ENCODE results near the gene MYO1E.

Gene MYO1E

GRCh38 chr15:59373215-59373614 lies 544 bp upstream of the MYO1E start:
- FAIRE-seq, result no peak
- TF ChIP-seq POLR2A (IDR thresholded peaks at IDR 0.05; ENCODE audit: low read depth, low read length), result no peak
- DNase-seq (ENCODE audit: insufficient read length, low spot score), result no peak

DNA sequence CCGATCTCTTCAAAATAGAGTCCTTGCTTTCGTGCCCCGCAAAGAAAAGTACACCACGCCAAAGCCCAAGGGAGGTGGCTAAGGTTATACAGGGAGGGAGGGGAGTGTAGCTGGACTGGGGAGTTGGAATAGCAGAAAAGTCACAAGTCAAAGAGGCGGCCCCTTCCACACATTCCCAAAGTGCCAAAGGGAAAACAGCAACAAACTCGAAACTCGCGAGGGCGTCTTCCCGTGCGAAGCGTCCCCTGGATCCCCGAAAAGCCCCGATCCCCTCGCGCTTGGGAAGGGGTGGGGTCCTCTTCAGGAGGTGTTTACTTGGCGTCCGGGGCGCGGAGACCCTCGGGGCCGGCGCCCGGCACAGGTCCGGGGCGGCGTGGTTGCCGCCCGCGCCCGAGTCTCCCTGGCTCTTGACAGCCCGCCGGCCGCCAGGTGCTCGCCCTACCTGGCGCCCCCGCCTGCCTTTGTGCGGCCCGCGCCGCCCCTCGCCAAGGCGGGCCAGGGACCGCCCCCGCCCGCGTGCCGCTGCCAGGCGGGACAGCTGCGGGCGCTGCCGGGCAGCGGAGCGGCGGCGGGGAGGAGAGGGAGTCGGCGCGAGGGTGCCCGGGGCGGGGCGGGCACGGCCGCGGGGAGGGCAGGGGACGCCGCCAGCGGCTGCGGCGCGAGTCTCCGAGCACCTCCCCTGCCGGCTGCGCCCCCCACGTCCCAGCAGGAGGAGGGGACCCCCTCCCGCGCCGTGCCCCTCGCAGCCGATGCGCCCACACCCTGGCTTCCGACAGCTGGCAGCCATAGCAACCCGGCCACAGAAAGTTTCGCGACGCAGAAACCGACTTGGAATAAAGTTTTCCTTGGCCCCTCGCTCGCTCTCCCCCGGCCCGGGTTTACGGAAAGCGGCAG lies 966 bp downstream of the MYO1E start:
- DNase-seq (ENCODE audit: insufficient read length, low spot score), result no peak
- 0 out of 2 replicates have a peak, but pooled peaks have one; percentile 5 for TF ChIP-seq POLR2A (IDR thresholded peaks at IDR 0.05; ENCODE audit: low read depth, low read length)
- no peak for FAIRE-seq

- no peak for TF ChIP-seq POLR2A (IDR thresholded peaks at IDR 0.05; ENCODE audit: low read depth, low read length)
- FAIRE-seq, result no peak
- no peak for DNase-seq (ENCODE audit: insufficient read length, low spot score)
These were observed 3.1 kb downstream of the MYO1E start for GRCh38 chr15:59369597-59369996.

DNA sequence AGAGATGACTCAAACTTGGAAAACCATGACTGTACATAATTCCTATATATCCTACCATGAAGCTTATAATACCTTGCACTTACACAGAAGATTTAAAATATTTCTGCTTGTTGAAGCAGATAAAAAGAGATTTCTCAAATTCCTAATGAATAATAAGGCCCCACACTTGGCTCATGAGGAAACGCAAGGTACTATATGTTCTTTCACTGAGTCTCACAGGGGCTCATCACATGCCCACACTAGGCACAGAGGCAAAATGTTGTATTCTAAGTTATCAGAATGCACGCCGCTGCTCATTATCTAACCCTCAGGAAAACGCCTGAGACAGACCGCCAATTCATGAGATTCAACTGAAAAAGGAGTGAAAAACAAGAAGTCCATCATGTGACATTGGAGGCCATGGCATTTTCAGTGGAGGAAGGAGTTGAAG lies 5.6 kb downstream of the MYO1E start:
- FAIRE-seq, result no peak
- no peak for DNase-seq (ENCODE audit: insufficient read length, low spot score)

GRCh38 chr15:59366333-59367021 lies 6.2 kb downstream of the MYO1E start:
- DNase-seq (ENCODE audit: insufficient read length, low spot score), result no peak
- FAIRE-seq, result no peak
- TF ChIP-seq POLR2A (IDR thresholded peaks at IDR 0.05; ENCODE audit: low read depth, low read length), result no peak

More for the DNA sequence above, 5.6 kb downstream of the MYO1E start:
- TF ChIP-seq POLR2A (IDR thresholded peaks at IDR 0.05; ENCODE audit: low read depth, low read length), result no peak

DNA sequence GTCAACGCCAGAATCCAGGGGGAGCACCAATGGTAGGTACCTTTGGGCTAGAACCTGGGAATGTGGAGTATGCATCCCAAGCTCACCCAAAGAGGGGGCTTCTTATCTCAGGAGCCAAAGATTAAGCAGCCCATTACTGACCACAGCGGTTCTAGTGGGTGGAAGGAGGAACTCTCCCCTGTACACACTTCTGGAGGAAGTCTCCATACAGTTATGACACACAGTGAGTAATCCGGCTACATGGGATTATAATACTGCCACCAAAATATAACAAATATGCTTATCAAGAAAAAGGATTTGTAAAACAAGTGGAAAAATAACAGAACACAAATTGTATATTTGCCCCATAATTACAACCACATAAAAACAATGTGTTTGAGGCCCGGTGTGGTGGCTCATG lies 8.4 kb downstream of the MYO1E start:
- DNase-seq (ENCODE audit: insufficient read length, low spot score) (no peak), FAIRE-seq (no peak)
- no peak for TF ChIP-seq POLR2A (IDR thresholded peaks at IDR 0.05; ENCODE audit: low read depth, low read length)

GRCh38 chr15:59362331-59362730 lies 10.3 kb downstream of the MYO1E start:
- no peak for TF ChIP-seq POLR2A (IDR thresholded peaks at IDR 0.05; ENCODE audit: low read depth, low read length)
- no peak for DNase-seq (ENCODE audit: insufficient read length, low spot score)
- FAIRE-seq, result no peak

GRCh38 chr15:59360896-59361295 lies 11.8 kb downstream of the MYO1E start:
- FAIRE-seq (no peak), DNase-seq (ENCODE audit: insufficient read length, low spot score) (no peak)
- TF ChIP-seq POLR2A (IDR thresholded peaks at IDR 0.05; ENCODE audit: low read depth, low read length), result no peak

DNA sequence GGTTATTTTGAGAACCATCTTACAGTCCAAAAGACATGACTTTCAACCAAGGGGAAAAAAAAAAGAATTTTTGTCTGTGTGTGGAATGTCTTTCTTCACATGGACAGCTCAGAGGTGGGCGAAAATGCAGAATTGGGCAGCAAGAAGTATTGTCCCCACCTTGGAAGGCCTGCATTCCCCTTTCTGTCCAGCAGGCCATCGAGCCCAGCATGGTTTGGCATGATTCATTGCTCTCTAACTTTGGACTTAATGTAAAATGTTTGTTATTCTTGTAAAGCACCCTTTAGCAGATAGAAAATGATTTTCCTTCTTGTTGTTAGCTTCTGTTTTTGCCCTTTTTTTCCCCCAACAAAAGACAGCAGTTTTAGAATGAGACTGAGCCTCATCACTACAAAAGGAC lies 12.4 kb downstream of the MYO1E start:
- no peak for FAIRE-seq
- TF ChIP-seq POLR2A (IDR thresholded peaks at IDR 0.05; ENCODE audit: low read depth, low read length), result no peak
- no peak for DNase-seq (ENCODE audit: insufficient read length, low spot score)

DNA sequence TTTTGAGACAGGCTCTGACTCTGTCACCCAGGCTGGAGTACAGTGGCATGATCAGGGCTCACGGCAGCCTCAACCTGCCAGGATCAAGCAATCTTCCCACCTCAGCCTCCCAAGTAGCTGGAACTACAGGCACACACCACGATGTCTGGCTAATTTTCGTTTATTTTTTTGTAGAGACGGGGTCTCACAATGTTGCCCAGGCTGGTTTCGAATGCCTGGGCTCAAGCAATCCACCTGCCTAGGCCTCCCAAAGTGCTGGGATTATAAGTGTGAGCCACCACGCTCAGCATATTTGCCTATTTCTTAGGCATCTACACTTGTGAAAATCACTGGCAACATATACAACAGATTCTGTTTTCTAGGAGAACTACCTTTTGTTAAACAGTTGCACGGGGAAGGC lies 16.9 kb downstream of the MYO1E start:
- FAIRE-seq (no peak), DNase-seq (ENCODE audit: insufficient read length, low spot score) (no peak)
- TF ChIP-seq POLR2A (IDR thresholded peaks at IDR 0.05; ENCODE audit: low read depth, low read length), result no peak

DNA sequence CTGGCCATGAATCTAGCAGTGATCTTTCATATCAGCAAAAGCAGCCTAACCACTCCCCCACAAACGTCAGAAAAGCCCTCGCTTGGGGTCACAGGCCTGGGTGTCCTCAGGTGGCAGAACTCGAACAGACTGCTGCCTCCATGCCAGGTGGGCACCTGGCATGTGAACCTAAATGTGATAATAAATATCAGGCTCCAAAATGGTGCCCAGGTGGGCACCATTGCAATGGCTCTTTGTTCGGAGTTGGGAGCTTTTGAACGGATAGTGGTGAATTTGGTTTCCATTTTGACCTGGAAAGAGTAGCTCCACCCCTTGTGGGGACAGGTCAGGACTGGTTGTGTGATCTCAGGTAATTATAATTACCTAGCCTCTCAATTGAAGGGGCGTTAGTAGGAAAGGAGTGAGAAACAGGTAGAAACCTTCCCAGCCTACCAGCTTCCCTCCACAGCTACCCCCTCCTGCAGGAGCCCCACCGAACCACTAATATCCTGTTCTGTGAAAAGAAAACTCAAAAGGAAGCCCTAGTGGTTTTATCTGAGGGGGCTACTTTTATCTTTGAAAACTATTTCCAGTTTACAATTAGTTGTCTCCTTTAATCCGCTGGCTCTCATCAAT lies 18.1 kb downstream of the MYO1E start:
- TF ChIP-seq POLR2A (IDR thresholded peaks at IDR 0.05; ENCODE audit: low read depth, low read length), result no peak
- FAIRE-seq (no peak), DNase-seq (ENCODE audit: insufficient read length, low spot score) (no peak)

DNA sequence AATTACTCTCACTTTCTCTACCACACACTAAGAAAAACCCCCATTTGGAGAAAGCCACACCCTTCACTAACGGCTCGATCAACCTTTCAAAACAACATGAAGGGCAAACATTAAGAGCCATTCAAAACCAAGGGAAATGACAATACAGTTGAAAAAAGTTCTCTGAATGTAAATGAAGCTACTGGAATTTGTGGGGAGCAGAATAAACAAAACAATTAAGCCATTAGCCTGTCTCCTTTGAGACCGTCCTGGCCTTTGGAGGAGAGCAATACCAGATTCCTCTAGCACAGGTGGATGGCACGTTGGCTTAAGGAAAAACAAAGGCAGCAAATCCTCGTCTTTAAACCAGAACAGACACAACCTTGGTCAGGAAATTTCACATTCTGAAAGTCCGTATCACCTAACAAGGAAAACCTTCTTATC lies 18.7 kb downstream of the MYO1E start:
- no peak for FAIRE-seq
- no peak for TF ChIP-seq POLR2A (IDR thresholded peaks at IDR 0.05; ENCODE audit: low read depth, low read length)
- DNase-seq (ENCODE audit: insufficient read length, low spot score), result no peak

GRCh38 chr15:59352683-59353082 lies 20.0 kb downstream of the MYO1E start:
- no peak for DNase-seq (ENCODE audit: insufficient read length, low spot score)
- no peak for FAIRE-seq
- no peak for TF ChIP-seq POLR2A (IDR thresholded peaks at IDR 0.05; ENCODE audit: low read depth, low read length)

DNA sequence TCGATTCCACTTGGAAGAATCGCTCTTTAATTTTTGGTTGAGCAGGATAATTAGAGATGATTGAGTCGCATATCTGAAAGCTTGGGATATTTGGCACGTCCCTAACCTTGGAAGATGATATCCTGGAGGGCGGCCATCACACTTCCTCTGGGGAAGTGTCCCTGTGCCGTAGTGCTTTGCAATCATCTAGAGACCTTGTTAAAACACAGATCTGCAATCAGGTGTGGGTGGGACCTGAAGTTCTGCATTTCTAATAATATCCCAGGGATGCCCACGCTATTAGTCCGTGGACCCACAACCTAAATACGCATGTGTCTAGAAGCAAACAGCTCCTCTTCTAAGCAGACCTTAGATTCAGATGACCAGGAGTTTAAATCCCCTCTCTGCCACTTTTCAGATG lies 20.5 kb downstream of the MYO1E start:
- no peak for DNase-seq (ENCODE audit: insufficient read length, low spot score)
- FAIRE-seq, result no peak
- no peak for TF ChIP-seq POLR2A (IDR thresholded peaks at IDR 0.05; ENCODE audit: low read depth, low read length)
